GM19452 (cell line): ENCODE data around the gene MBD3.

Source experiments
- ATAC-seq: cut with Tn5 transposase; IDR thresholded peaks from one replicate; pipeline ENCODE4 v1.9.1; 2021; ENCODE audit not compliant: unreplicated experiment

MBD3 gene

GRCh38 chr19:1599460-1599846, 6.8 kb upstream of the MBD3 start:
- ATAC-seq, result no peak

- no peak for ATAC-seq
Observed at GRCh38 chr19:1598777-1599459, 6.3 kb upstream of the MBD3 start.

- no peak for ATAC-seq
Observed at GRCh38 chr19:1593501-1593772, 772 bp upstream of the MBD3 start.

GRCh38 chr19:1592024-1592754, 476 bp downstream of the MBD3 start:
- ATAC-seq, result peak; percentile 68

- no peak for ATAC-seq
Observed at GRCh38 chr19:1591421-1592023, 1.1 kb downstream of the MBD3 start.

- no peak for ATAC-seq
Observed at GRCh38 chr19:1590641-1591397, 1.8 kb downstream of the MBD3 start.

- no peak for ATAC-seq
Observed at GRCh38 chr19:1587872-1588271, 4.8 kb downstream of the MBD3 start.

GRCh38 chr19:1585243-1585580, 7.5 kb downstream of the MBD3 start:
- no peak for ATAC-seq

GRCh38 chr19:1584500-1585242, 8.0 kb downstream of the MBD3 start:
- no peak for ATAC-seq

GRCh38 chr19:1582201-1582600, 10.5 kb downstream of the MBD3 start:
- ATAC-seq, result no peak

GRCh38 chr19:1580957-1581356, 11.7 kb downstream of the MBD3 start:
- no peak for ATAC-seq

- no peak for ATAC-seq
Observed at GRCh38 chr19:1580382-1580781, 12.3 kb downstream of the MBD3 start.

- no peak for ATAC-seq
Observed at GRCh38 chr19:1579222-1579621, 13.4 kb downstream of the MBD3 start.

GRCh38 chr19:1577929-1578618, 14.6 kb downstream of the MBD3 start:
- ATAC-seq, result no peak

GRCh38 chr19:1577090-1577928, 15.4 kb downstream of the MBD3 start:
- no peak for ATAC-seq

GRCh38 chr19:1576242-1577089, 16.2 kb downstream of the MBD3 start:
- no peak for ATAC-seq

- no peak for ATAC-seq
Observed at GRCh38 chr19:1575323-1576241, 17.1 kb downstream of the MBD3 start.
